Erythroblast (primary cell): ENCODE results near the gene DLG2.

Experiments used
- GATA1 ChIP-seq: IDR thresholded peaks from 2 replicates; pipeline ENCODE4 v1.6.1; 2011; ENCODE audit warnings: low read depth, mild to moderate bottlenecking, control low read depth, low read length, moderate library complexity
- POLR2A ChIP-seq: IDR thresholded peaks from 2 replicates; pipeline ENCODE4 v1.6.1; 2011; ENCODE audit warnings: mild to moderate bottlenecking, low read length

GRCh38 chr11:83957038-83957900 is 1669.9 kb downstream of the DLG2 start:
- TF ChIP-seq POLR2A (no peak), GATA1 (no peak)
